Astrocyte of the cerebellum (primary cell): ENCODE measurements around the gene TSGA10IP.

Experiments
- DNase-seq: peaks from one replicate; pipeline ENCODE4 v3.0.0-alpha.2; 2011; ENCODE audit warnings: low read depth
- H3K4me3 ChIP-seq: 2 replicates; pipeline ENCODE4 v1.5.1; 2011; ENCODE audit warnings: mild to moderate bottlenecking, low read depth, low read length, moderate library complexity
- in situ Hi-C: cut with HindIII; loops from 2 replicates; pipeline ENCODE4 v1.10.0; 2017; ENCODE audit warnings: low sequenced_read_pairs
- TF ChIP-seq, protein P1 (sequence below): IDR thresholded peaks from 2 replicates; pipeline ENCODE4 v1.5.1; 2012; ENCODE audit warnings: low read length, low read depth, moderate library complexity, mild to moderate bottlenecking; ENCODE audit errors: missing control alignments

The TSGA10IP gene

DNA sequence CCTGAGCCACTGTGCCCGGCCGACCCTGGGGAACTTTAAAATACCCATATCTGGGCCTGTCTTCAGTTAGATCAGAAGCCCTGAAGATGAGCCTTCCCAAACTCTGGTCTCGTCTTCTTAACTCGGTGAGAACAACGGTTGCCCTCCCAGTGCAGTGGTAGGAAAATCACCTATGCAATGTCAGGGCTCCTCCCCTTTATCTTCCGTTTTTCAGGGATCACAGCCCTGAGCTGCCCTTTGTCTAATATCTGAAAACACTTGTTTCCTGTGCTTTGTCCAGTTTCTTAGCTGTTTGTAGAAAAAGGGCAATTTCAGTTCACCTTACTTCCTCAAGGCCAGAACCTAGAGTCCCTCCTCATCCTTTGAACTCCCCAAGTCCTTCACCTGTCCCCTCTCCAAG is 16.6 kb upstream of the TSGA10IP start:
- TF ChIP-seq, protein P1, sequence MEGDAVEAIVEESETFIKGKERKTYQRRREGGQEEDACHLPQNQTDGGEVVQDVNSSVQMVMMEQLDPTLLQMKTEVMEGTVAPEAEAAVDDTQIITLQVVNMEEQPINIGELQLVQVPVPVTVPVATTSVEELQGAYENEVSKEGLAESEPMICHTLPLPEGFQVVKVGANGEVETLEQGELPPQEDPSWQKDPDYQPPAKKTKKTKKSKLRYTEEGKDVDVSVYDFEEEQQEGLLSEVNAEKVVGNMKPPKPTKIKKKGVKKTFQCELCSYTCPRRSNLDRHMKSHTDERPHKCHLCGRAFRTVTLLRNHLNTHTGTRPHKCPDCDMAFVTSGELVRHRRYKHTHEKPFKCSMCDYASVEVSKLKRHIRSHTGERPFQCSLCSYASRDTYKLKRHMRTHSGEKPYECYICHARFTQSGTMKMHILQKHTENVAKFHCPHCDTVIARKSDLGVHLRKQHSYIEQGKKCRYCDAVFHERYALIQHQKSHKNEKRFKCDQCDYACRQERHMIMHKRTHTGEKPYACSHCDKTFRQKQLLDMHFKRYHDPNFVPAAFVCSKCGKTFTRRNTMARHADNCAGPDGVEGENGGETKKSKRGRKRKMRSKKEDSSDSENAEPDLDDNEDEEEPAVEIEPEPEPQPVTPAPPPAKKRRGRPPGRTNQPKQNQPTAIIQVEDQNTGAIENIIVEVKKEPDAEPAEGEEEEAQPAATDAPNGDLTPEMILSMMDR: no peak
- H3K4me3 ChIP-seq: no peak overlapping the region
- DNase-seq: no peak

DNA sequence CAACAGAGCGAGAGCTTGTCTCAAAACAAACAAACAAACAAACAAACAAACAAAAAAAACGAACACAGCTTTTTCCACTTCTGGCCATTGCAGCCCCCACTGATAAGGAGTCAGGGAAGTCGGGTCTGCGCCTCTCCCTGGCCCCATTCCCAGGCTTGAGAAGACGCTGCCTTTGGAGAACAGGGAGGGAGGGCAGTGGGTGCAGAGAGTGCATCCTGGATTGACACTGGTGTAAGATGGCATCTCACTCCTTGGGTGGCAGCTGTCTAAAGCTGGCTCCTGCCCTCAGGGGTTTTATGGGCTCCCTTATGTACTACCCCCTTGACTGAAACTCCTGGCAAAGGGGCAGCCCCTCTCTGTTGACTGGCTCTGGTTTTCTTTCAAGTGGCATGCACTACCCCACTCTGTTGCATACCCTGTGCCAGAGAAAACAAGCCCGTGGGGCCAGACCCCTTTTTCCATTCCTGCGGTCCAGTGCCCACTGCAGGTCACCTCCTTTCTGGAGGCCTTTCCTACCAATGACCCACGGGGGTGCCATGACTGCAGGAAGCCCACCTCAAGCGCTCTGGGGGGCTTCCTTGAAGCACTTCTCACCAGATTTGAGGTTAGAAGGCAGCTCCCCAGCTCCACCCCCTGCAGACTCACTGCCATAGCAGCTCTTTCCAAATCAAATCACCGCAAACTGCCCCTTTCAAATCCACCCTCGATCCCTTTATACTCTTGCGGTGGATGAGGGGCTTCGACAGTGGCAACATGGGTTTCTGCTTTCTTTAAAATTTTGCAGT is 13.3 kb upstream of the TSGA10IP start:
- in situ Hi-C loops: no loop called here
- DNase-seq: no peak
- H3K4me3 ChIP-seq: no peak overlapping the region
- TF ChIP-seq, protein P1: no peak

More for the DNA sequence above, 16.6 kb upstream of the TSGA10IP start:
- in situ Hi-C loops: no loop called here

DNA sequence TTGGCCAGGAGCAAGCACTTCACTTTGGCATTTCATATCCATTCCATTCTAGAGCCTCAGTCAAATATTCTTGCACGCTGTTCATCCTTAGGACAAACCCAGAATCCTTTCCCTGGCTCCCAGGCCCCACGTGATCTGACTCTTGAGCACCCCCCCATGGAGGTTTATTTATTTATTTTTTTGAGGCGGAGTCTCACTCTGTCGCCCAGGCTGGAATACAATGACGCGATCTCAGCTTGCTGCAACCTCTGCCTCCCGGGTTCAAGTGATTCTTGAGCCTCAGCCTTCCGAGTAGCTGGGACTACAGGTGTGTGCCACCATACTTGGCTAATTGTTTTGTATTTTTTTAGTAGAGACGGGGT is 12.7 kb upstream of the TSGA10IP start:
- no peak overlapping the region for H3K4me3 ChIP-seq
- in situ Hi-C loops: no loop called here
- TF ChIP-seq, protein P1: no peak
- no peak for DNase-seq

DNA sequence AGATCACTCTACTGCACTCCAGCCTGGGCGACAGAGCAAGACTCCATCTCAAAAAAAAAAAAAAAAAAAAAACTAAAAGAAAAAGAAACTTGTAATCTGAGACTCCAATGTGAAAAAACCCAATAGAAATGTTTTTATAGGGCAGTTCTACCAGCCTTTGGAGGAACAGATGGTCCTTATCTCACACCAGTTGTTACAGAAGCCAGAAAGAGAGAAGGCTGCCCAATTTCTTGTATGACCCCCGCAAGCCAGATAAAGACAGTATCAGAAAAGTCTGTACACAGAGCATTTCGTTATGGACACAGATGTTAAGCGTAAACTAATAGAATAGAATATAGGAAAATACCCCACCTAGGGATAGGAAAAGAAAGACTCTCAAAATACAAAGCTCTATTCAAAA is 11.3 kb upstream of the TSGA10IP start:
- no peak for DNase-seq
- no peak overlapping the region for H3K4me3 ChIP-seq
- in situ Hi-C loops: no loop called here
- TF ChIP-seq, protein P1: no peak

DNA sequence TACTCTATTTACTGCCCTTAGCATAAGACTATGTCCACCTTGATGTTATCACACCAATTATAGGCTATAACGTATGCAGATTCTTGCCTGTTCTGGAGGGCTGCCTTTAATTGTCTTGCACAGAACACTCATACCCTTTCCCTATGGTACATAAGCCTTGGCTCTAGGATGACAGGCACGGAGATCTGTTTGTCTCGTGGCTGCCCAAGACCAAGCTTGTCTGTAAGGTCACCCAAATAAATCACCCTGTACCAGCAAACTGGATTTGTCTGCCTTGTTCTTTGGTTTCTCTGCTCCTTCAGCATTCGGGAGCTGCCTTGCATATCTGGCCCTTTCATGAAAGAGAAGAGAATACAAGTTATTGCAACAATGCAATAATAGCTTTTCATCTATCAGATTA is 7.5 kb upstream of the TSGA10IP start:
- TF ChIP-seq, protein P1: no peak
- in situ Hi-C loops: no loop called here
- no peak overlapping the region for H3K4me3 ChIP-seq
- no peak for DNase-seq

DNA sequence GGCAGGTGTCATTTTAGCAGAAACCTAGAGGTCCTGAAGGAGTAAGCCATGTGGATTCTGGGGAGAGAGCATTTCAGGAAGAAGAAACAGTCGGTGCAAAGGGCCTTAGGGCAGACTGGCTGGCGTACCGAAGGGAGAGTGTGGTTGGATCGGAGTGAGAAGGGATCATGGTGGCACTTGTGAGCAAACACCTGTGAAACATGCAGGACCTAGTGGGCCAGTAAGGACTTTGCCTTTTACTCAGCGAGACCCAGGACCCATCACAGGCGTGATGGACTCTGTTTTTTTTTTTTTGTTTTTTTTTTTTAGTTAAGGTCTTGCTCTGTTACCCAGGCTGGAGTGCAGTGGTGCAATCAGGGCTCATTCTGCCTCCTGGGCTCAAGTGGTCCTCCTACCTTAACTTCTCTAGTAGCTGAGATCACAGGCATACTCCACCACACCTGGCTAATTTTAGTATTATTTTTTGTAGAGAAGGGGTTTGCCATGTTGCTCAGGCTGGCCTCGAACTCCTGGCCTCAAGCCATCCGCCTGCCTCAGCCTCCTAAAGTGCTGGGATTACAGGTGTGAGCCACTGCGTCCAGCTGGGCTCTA is 3.5 kb upstream of the TSGA10IP start:
- H3K4me3 ChIP-seq: no peak overlapping the region
- no peak for DNase-seq
- in situ Hi-C loops: no loop called here
- TF ChIP-seq, protein P1: no peak
